IgD-negative memory B cell (primary cell): Measurements from ENCODE around the gene TMEM253. TPM values are rescaled to one million over a fixed set of nuclear protein-coding genes. Genes with fewer than 3 reads are reported as not detected.

Source experiments
- H3K27ac Mint-ChIP-seq, 3 donors: one replicate each; pipeline ENCODE4 v1.8.0; 2020 to 2022; ENCODE audit warnings: mild to moderate bottlenecking in 3 of 3, mixed read lengths in 3 of 3, moderate library complexity in 1 of 3
- H3K27me3 Mint-ChIP-seq: one replicate; pipeline ENCODE4 v1.8.0; 2021; ENCODE audit warnings: mixed read lengths
- H3K36me3 Mint-ChIP-seq: one replicate; pipeline ENCODE4 v1.8.0; 2020; ENCODE audit warnings: mild to moderate bottlenecking, mixed read lengths
- H3K4me1 Mint-ChIP-seq, 3 donors: one replicate each; pipeline ENCODE4 v1.8.0; 2020 to 2022; ENCODE audit warnings: mixed read lengths in 3 of 3, mild to moderate bottlenecking in 1 of 3
- H3K4me3 Mint-ChIP-seq, 4 donors: one replicate each; pipeline ENCODE4 v1.8.0; 2020 to 2022; ENCODE audit warnings: mild to moderate bottlenecking in 4 of 4, mixed read lengths in 4 of 4, moderate library complexity in 3 of 4
- H3K9me3 Mint-ChIP-seq, 3 donors: one replicate each; pipeline ENCODE4 v1.8.0; 2020 to 2021; ENCODE audit warnings: mixed read lengths in 3 of 3, mild to moderate bottlenecking in 1 of 3
- polyA plus RNA-seq: library from polyadenylated mRNA; unstranded; fragments of 300-500 nt; fragmentation: Illumina TruSeq; gene quantifications from one replicate; pipeline ENCODE4 v1.2.3, GENCODE V29; 2021

Gene TMEM253
- not detected for polyA plus RNA-seq

DNA sequence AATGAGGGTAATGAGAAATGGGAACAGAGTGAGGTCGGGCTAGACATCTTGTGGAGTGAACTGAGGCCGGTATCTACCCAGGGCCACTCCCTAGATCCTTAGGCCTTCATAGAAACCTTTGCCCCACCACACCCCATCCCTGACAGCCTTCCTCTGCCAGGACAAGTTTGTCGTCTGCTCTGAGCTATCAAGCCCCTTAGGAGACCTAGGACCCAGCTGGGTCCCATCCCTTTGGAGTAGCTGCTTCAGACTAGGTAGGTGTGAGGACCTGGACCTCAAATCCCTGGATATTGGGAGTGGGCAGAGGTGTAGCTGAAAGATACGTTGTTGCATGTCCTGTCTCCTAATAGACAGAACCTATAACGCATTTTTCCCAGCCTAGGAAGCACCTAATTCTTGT lies at the start of gene TMEM253:
TSS of gene TMEM253 (plus strand) at position 136 of the 400 bp plus-strand sequence. CDS start 278 bp downstream, outside the sequence.
- H3K4me3 Mint-ChIP-seq: peak within 1 kb of the TSS in 2 of 4 donors; percentile 12 to 86
- H3K27me3 Mint-ChIP-seq: peaks cover 22% of the 10 kb centered on the region
- H3K4me1 Mint-ChIP-seq: peaks cover 10 to 31% (median 13%) of the 10 kb centered on the region in 3 donors

GRCh38 chr14:21053184-21054122 lies 47.4 kb upstream of the TMEM253 start:
- Mint-ChIP-seq H3K27me3 (peaks cover 5% of the 10 kb centered on the region), H3K27ac (no peak overlapping the region), H3K4me3 (no peak overlapping the region), H3K4me1 (no peaks in the 10 kb centered on the region), H3K9me3 (no peaks in the 10 kb centered on the region), H3K36me3 (no peaks in the 10 kb centered on the region)

More for the DNA sequence above, at the start of gene TMEM253:
- Mint-ChIP-seq H3K27ac (peak within 1 kb of the TSS in 2 of 3 donors; percentile 19 to 75), H3K9me3 (no peaks in the 10 kb centered on the region), H3K36me3 (no peaks in the 10 kb centered on the region)

GRCh38 chr14:21054123-21054767 lies 46.6 kb upstream of the TMEM253 start:
- H3K4me3 Mint-ChIP-seq: no peak overlapping the region
- H3K27ac Mint-ChIP-seq: no peak overlapping the region
- peaks cover 6% of the 10 kb centered on the region for H3K27me3 Mint-ChIP-seq
- H3K9me3 Mint-ChIP-seq: no peaks in the 10 kb centered on the region
- no peaks in the 10 kb centered on the region for H3K4me1 Mint-ChIP-seq
- H3K36me3 Mint-ChIP-seq: no peaks in the 10 kb centered on the region

DNA sequence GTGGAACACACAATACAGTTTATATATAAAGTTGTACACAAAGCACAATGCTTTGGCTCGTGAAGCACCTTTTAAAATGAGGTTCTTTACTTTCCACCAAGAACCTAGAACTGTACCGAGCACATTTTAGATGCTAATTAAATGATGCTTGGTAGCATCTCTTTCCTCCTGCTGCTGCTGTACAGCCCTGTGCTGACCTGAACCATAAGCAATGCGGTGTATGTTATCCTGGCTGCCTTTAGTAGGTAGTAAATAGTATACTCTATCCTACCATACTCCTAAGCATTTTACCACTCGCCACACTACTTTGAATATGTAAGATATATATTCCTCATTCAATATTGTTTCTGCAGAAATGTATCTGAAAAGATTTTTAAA lies 46.1 kb upstream of the TMEM253 start:
- Mint-ChIP-seq H3K27ac (no peak overlapping the region), H3K4me1 (no peaks in the 10 kb centered on the region), H3K27me3 (peaks cover 6% of the 10 kb centered on the region), H3K4me3 (no peak overlapping the region), H3K9me3 (no peaks in the 10 kb centered on the region), H3K36me3 (no peaks in the 10 kb centered on the region)

- Mint-ChIP-seq H3K36me3 (no peaks in the 10 kb centered on the region), H3K27ac (no peak overlapping the region), H3K27me3 (peaks cover 8% of the 10 kb centered on the region), H3K4me3 (peak overlapping the region in 1 of 4 donors; percentile 56), H3K9me3 (no peaks in the 10 kb centered on the region), H3K4me1 (no peaks in the 10 kb centered on the region)
Measured at GRCh38 chr14:21055432-21056117, 45.3 kb upstream of the TMEM253 start.

- Mint-ChIP-seq H3K4me1 (no peaks in the 10 kb centered on the region), H3K9me3 (no peaks in the 10 kb centered on the region), H3K27ac (peak overlapping the region in 1 of 3 donors; percentile 47), H3K4me3 (no peak overlapping the region), H3K27me3 (peaks cover 13% of the 10 kb centered on the region), H3K36me3 (no peaks in the 10 kb centered on the region)
Measured at GRCh38 chr14:21056520-21057163, 44.2 kb upstream of the TMEM253 start.

DNA sequence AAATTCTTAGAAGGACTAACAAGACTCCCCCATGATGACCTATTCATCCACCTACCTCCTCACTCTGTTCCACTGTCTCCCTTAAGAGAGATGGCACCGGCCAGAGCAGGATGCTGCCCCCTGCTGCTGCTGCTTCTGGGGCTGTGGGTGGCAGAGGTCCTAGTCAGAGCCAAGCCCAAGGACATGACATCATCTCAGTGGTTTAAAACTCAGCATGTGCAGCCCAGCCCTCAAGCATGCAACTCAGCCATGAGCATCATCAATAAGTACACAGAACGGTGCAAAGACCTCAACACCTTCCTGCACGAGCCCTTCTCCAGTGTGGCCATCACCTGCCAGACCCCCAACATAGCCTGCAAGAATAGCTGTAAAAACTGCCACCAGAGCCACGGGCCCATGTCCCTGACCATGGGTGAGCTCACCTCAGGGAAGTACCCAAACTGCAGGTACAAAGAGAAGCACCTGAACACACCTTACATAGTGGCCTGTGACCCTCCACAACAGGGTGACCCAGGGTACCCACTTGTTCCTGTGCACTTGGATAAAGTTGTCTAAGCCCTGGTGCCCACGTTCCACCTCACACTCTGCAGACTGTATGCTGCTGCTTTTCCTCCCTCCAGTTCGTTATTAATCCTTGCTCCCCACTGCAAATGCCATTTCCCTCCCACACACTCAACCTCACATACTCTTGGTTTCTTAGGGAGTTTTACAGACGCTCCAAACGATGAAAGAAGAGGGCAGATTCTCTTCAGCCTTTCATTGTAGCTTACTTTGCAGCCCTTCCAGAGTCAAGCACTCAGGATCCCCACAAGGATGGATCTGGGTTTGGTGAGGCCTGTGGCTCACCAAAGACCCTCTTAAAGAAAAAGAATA lies 42.8 kb upstream of the TMEM253 start, which contains the start of gene RNASE8:
TSS of gene RNASE8 (plus strand) at position 20 of the 873 bp plus-strand sequence. CDS start at position 91, 71 bp downstream.
- Mint-ChIP-seq H3K4me1 (no peaks in the 10 kb centered on the region), H3K9me3 (no peaks in the 10 kb centered on the region), H3K27me3 (peaks cover 15% of the 10 kb centered on the region), H3K27ac (peak within 1 kb of the TSS in 1 of 3 donors; percentile 47), H3K4me3 (no peak within 1 kb of the TSS), H3K36me3 (no peaks in the 10 kb centered on the region)

GRCh38 chr14:21058903-21059302 lies 42.0 kb upstream of the TMEM253 start:
- H3K27ac Mint-ChIP-seq: no peak overlapping the region
- H3K27me3 Mint-ChIP-seq: peaks cover 16% of the 10 kb centered on the region
- no peaks in the 10 kb centered on the region for H3K4me1 Mint-ChIP-seq
- no peaks in the 10 kb centered on the region for H3K36me3 Mint-ChIP-seq
- no peaks in the 10 kb centered on the region for H3K9me3 Mint-ChIP-seq
- peak overlapping the region in 1 of 4 donors; percentile 49 for H3K4me3 Mint-ChIP-seq

DNA sequence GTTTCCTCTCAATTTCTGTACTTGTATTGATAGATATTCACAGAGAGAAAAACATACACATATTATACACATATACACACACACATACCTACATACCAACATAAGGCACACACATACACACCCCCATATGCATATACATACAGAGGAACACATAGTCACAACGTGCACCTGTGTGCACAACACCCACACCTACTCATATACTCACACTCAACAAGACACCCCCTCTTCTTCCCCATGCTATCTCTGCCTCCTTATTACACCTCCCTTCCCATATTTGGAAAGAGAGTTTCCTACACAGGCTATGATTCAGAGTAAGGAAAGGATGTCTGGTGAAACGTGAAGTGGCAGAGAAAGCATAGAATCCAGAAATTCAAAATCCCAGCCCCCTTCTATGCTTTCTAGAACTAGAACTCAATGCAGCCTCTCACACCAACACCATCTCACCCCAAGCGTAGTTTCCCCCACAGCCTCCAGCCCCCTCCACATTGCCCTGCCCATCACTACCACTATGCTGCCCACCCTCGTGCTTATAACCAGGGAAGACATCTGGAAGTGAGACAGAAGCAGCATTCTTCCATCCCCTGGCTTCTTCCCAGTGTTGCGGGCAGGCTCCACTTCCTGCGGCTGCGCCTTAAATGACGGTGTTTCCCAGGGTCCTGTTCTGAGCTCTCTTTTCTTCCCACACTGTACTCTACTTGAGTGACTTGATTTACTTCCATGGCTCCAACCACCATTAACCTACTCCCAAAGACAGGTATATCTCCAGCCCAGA lies 40.8 kb upstream of the TMEM253 start:
- Mint-ChIP-seq H3K9me3 (no peaks in the 10 kb centered on the region), H3K36me3 (no peaks in the 10 kb centered on the region), H3K27me3 (peaks cover 21% of the 10 kb centered on the region), H3K4me3 (no peak overlapping the region), H3K4me1 (no peaks in the 10 kb centered on the region), H3K27ac (no peak overlapping the region)

DNA sequence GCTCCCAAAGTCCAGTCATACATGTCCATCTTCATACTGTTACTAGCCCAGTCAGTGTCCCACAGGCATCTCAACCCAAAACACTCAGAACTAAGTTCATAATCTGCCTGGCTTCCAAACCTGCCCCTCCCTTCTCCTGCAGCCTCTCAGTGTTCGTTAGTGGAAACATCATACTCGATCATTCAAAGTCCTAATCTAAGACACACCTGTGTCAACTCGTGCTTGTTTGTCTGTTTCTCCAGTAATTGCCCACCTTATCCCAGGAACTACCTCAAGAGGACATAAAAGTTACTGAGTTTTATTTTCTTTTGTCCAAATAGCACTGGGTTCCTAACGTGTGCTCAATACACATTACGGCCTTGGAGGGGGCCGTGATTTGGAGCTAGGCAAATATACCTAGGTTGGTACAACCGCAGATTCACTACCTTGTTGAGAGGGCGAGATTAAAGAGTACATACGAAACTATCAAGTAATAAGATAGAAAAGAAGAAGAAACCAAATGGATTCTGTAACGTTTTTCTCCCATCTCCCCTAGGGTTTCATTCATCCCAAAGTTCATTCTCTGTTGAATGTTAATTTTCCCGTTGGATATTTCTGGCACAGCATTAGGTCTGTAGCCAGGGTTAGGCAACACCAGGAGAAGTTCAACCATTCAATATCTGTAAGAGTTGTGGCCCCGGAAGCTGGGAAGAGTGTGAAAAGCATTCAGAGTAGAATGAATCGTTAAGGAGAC lies 40.1 kb upstream of the TMEM253 start:
- peaks cover 26% of the 10 kb centered on the region for H3K27me3 Mint-ChIP-seq
- H3K27ac Mint-ChIP-seq: no peak overlapping the region
- no peak overlapping the region for H3K4me3 Mint-ChIP-seq
- no peaks in the 10 kb centered on the region for H3K9me3 Mint-ChIP-seq
- H3K4me1 Mint-ChIP-seq: no peaks in the 10 kb centered on the region
- no peaks in the 10 kb centered on the region for H3K36me3 Mint-ChIP-seq

DNA sequence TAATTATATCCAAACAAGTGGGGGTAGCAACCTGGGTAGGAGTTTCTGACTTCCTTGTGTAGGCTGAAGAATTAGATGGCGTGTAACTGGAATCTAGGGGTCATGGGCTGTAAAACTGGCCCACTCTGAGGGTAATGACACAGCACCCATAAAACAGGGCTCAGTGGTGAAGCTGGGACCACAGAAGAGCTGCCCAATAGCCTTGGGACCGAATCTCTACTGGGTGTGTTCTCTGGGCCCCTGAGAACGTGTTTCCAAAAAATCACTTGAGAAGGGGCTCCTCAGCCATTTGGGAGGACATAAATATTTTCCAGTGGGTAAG lies 39.6 kb upstream of the TMEM253 start:
- no peaks in the 10 kb centered on the region for H3K9me3 Mint-ChIP-seq
- no peaks in the 10 kb centered on the region for H3K36me3 Mint-ChIP-seq
- no peak overlapping the region for H3K4me3 Mint-ChIP-seq
- no peak overlapping the region for H3K27ac Mint-ChIP-seq
- H3K27me3 Mint-ChIP-seq: peaks cover 28% of the 10 kb centered on the region
- no peaks in the 10 kb centered on the region for H3K4me1 Mint-ChIP-seq

DNA sequence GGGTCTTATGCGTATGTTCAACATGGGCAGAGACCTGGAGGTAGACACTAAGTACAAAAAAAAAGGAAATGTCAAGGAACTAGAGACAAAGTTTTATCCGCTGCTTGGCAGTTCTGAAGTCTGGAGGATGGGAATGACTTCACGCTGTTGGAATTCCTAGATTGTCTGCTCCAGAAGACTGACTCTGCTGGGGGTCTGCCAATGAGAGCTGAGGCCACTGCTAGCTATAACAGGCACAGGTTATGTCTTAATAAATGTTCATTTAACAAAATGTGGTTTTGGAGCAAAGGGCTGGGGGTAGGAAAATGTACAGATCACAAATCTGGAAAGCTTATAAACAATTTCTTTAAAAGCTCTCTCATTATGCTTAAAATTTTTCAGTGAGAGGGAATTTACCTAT lies 37.4 kb upstream of the TMEM253 start:
- no peaks in the 10 kb centered on the region for H3K36me3 Mint-ChIP-seq
- no peaks in the 10 kb centered on the region for H3K9me3 Mint-ChIP-seq
- no peak overlapping the region for H3K4me3 Mint-ChIP-seq
- H3K27me3 Mint-ChIP-seq: peaks cover 41% of the 10 kb centered on the region
- H3K4me1 Mint-ChIP-seq: peaks cover under 1 to 3% (median 2%) of the 10 kb centered on the region in 3 donors
- H3K27ac Mint-ChIP-seq: no peak overlapping the region
